ENCODE measurements around the gene CD52.
"Not testable (repeated sequence)": the region's sequence is repeated elsewhere in the genome, so short reads cannot be mapped to it uniquely, and the experiment has no call there.

CD52 gene

DNA sequence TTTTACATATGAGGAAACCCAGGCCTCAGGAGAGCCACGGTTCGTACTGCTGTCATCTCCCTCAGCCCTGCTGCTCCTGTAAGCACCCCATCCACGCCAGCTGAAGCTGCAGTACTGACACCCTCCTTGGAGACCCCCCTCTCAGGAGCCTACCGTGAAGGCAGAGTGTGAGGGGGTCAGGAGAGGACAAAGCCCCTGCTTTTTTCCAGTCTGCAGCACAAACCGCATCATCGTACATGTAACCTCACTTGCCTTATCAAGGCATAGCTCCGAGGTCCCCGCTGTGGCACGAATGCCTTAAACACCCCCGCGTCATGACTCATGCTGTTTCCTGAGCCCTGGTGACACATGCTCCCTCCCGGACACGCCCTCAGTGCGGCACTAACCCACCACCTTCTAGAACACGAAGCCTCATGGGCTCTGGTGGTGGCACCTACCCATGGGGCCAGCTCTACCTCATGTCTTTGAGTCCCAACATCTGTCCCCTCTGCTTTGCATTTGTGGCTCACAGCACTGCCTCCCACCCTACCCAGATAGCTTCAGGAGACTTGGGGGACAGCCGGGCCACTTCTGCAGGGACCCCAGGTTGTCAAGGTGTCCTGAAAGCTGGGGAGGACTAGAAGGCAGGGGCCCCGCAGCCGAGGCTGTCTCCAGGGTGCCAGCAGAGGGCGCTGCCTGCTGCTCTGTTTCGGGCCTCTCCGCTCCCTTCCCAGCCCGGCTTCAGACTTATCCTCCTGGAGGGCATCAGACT, 33.0 kb upstream of the CD52 start:
- DNase-seq (ENCODE audit: low read depth in 2 of 2), result peak; percentile 94 to 96

DNA sequence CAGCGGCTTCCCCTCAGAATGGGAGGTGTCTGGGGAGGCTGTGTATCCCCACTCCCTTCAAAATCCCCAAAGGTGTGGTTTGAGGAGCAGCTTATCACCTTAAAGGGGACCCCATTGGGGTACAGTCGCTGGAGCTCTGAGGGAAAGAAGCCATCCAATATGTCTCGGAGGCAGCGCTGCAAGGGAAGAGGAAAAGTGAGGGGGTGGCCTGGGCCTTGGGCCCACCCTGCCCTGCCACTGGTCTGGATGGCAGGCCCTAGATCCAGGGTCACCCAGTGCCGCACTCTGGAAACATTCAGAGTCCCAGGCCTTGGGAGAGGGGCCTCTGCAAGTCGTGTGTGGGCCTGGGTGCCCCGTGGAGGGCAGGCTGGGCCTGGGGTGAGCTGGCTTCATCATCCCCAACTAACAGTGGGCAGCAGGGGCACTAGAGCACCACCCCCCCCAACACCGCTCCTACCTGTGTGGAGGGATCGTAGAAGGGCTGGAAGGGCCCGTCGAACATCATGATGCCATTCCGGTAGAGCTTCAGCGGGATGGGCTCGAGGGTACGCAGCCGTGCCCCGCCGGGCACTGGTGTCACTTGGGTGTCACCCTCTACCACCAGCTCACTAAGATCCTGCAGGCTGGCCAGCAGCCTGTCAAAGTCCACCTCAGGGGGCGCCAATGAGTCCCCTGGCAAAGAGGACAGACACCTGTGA, 32.2 kb upstream of the CD52 start:
- DNase-seq (ENCODE audit: low read depth in 2 of 2), result peak in 1 of 2 donors; percentile 62

GRCh38 chr1:26286064-26286416, 31.7 kb upstream of the CD52 start:
- no peak for DNase-seq (ENCODE audit: low read depth in 2 of 2)

DNA sequence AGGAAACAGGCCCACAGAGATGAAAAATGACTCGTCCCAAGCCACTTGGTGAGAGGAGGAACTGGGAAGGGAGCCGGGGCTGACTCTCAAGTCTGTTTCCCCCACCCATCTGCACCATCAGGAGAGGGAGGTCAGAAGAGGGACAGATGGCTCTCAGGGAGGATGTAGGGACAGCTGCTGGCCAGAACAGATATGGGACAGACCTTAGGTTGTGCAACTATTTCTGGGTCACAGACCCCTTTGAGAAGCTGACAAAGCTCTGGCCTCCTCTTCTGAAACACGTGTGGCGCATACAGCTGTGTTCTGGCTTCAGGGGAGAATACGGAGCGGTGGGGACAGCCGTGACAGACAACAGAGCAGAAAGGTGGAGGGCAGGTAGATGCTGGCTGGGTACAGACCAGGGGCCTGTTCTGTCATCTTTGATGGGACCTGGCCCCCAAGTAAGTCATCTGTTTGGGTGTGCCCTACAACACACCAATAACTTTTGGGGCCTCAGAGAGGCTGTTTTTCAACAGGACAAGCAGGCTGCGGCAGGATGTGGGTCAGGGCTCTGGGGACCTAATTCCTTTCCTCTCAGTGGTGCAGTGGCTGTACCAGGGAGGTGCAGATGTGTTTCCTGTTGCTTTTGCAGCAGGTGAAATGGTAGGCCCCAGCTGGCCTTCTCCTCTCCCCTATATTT, 30.6 kb upstream of the CD52 start:
- peak in 1 of 2 donors; percentile 57 for DNase-seq (ENCODE audit: low read depth in 2 of 2)

DNA sequence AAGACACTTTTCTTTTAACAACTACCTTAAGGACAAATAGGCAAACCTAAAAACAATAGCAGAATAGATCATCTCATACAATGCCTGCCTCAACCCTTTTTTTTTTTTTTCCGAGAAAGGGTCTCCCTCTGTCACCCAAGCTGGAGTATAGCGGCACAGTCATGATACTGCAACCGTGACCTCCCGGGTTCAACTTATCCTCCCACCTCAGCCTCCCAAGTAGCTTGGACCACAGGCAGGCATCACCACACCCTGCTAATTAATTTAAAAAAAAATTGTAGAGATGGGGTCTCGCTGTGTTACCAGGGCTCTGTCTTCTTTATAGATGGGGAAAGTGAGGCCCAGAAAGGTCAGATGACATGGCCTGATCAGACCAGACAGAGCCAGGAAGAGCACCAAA, 29.9 kb upstream of the CD52 start:
- DNase-seq (ENCODE audit: low read depth in 2 of 2), result no peak

DNA sequence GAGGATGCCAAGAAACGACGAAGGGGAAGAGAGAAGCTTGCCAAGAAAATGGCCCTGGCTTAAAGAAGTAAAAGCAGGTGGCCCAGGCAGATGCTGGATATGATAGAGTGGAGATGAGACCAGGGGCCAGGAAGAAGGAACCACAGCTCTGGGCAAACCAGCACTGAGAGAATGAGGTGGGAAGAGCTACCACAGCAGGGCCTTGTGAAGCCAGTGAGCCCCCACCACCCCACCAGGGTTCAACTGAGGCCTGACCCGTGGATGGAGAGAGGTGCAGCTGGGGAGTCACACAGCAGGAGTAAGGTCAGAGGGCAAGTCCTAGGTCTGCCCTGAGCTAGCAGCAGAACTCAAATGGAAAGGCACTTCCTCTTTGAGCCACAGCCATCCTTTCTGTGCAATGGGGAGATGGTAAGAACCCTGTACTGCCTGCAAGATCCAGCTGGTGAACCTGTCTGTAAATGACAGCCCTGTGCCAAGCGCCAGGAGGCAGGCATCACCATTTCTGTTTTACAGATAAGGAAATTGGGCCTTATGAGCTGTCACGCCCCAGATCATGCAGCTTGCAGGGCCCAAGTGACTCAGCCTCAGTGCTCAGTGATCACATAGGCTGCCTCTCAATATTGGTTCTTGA, 29.3 kb upstream of the CD52 start:
- peak; percentile 62 to 73 for DNase-seq (ENCODE audit: low read depth in 2 of 2)

DNA sequence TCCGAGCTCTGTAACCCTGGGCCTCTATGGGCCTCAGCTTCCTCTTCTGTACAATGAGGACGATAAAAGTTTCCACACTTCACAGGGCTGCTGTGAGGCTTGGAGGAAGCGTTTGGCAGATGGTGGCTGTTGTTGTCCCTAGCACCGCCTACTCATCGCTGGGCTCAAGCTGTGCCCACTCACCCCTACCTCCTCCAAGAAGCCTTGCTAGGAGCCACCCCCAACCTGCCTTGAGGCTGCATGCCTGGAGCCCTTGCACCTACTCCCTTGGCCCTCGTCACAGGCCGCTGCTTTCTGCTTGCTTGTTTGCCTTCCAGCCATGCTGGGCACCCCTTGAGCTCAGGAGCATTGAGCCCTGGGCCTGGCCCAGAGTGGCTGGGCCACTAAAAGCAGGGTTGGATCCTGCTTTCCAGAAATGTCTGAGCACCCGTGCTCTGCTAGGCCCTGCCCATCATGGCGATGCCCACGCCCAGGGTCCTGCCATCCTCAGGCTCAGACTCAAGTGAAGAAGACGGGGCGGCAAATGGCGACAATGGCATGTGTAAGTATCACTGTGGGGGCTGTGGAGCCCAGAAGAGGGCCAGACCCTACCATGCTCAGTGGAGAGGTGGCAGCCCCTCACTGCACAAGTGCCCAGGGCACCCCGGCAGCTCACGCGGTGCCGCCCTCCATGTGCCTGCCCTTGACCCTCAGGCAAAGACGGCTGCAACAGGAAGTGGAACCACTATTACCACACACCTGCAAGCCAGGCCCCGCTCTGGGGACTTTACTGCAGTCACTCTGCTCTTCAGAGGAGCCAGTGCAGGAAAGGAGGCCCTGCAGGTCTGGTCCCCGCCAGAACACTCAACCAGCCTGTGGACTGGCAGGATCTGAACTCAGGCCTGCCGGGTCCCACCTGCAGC, 28.3 kb upstream of the CD52 start:
- no peak for DNase-seq (ENCODE audit: low read depth in 2 of 2)

DNA sequence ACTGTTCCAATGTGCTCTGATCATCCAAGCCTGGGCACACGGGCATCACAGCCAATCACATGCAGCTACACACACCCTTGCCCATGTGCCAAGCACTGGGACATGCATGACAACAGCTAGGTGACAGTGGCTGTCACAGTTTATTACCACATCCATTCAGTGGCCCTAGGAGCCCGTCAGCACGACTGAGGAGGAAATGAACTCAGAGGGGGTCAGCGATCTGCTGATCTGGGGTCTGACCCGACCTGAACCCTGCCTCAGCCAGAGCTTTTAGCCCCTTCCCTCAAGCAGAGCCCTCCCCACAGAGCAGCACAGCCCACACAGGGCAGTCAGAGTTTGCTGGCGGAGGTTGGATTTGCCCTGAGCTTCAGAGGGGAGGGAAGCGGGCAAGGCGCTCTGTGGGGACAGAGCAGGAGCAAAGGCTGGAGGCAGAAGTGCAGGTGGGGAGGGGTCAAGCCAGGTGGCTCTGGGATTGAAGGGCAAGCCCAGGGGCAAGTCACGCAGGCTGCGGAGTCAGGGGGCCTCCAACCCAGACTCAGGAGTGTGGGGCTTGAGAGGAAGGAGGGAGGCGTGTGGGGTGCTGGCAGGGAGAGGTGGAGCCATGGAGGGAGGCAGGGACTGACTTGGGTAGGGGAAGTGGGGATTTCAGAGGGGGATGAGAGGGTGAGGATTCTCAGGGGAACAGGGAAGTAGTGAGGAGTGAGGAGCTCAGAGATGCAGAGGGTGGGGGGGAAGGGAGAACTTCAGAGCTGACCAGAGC, 27.5 kb upstream of the CD52 start:
- DNase-seq (ENCODE audit: low read depth in 2 of 2), result no peak

- no peak for DNase-seq (ENCODE audit: low read depth in 2 of 2)
Measured at GRCh38 chr1:26290882-26291261, 26.9 kb upstream of the CD52 start.

DNA sequence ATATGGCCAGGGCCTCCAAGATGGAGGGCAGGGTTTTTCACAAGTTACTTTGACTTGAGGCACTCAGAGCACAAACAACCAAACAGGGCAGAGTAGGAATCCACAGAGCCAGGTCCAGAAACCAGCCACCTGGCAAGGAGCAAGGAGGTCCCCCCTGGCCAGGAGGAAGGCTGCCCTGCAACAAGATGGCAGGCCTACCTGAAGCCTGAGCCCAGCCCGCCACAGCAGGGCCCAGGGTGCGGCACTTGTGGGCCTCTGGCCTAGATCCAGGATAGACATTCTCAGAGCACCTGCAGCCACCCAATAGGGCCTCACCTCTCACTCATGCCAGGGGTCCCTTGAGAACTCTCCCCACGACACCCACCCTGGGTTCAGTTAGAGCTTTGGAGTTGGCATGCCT, 26.3 kb upstream of the CD52 start:
- no peak for DNase-seq (ENCODE audit: low read depth in 2 of 2)

DNA sequence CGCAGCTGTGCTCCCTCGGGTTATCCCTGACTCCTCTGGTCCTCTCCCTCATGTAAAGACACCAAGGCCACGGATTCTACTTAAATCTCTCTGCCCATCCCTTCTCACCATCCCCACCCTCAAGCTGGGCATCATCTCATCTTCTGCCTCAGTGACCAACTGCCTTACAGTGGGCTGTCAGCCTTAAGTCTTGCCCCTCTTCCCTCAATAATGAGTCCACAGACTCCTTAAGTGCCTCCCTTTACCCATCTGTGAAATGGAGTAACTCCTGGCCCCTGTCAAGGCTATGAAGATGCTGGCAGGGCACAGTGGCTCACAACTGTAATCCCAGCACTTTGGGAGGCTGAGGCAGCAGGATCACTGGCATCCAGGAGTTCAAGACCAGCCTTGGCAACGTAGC, 25.8 kb upstream of the CD52 start:
- DNase-seq (ENCODE audit: low read depth in 2 of 2), result no peak

GRCh38 chr1:26292735-26293134, 25.0 kb upstream of the CD52 start:
- not testable (repeated sequence) for DNase-seq (ENCODE audit: low read depth in 2 of 2)

DNA sequence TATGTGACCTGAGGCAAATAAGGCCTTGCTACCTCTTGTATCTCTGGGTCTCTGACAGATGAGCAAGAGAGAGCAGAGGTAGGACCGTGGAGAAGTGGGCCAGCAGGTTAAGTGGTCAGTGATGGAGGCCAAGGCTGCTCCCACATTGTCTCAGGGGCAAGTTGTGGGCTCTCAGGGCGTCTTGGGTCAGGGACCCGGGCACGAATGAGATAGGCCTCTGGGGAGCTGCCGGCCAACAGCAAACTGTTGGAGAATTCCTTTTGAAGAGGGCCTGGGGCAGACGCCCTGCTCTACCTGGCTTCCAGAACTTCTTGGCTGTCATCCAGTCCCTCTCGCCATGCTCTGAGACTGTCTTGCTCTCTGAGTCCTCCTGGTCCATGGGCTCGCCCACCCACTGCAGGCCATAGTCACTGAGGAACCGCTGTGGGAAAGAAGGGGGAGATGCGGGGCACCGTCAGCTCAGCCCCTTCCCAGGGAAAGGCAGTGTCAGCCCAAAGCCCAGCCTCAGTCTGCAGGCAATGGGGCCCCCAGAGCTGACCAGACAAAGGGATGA, 23.8 kb upstream of the CD52 start:
- no peak for DNase-seq (ENCODE audit: low read depth in 2 of 2)

DNA sequence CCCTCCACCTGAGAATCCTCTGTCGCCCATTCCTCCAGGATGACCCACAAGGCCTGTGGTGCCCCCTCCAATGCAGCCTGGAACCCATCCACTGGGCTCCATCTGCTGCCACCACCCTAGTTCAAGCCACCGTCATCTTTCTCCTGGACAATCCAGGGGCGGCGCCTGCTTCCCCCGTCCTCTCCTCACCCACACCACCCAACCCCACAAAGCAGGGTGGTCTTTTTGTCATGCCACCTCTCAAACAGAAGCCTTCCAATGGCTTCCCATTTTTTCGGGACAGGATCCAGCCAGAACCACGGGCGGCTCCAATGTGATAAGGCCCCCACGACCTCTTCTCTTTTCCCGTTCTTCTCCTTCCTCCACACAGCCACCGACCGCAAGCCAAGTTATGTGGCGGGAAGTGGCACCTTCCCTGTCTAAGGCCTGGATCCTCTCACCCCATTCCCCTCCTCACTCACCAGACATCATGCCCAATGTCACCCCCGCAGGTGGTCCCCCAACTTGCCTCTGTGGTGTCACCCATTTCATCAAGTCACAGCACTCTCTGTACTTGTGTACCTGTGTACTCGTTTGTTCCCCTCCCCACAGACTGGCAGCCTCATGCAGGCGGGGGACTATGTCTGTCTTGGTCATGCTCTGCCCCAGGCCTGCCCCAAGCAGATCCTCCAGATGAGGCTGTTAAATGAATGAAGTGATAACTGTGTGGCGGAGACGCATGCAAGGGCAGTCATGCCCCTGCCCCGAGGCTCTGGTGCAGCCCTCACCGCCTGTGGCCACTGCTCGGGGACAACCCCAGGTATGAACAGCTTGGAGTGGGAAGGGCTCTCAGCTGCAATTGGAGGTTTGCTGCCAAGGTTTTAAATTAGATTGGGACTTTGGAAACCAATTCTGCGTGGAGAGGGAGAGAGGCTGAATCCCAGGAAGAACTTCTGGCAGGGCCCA, 22.3 kb upstream of the CD52 start:
- no peak for DNase-seq (ENCODE audit: low read depth in 2 of 2)

DNA sequence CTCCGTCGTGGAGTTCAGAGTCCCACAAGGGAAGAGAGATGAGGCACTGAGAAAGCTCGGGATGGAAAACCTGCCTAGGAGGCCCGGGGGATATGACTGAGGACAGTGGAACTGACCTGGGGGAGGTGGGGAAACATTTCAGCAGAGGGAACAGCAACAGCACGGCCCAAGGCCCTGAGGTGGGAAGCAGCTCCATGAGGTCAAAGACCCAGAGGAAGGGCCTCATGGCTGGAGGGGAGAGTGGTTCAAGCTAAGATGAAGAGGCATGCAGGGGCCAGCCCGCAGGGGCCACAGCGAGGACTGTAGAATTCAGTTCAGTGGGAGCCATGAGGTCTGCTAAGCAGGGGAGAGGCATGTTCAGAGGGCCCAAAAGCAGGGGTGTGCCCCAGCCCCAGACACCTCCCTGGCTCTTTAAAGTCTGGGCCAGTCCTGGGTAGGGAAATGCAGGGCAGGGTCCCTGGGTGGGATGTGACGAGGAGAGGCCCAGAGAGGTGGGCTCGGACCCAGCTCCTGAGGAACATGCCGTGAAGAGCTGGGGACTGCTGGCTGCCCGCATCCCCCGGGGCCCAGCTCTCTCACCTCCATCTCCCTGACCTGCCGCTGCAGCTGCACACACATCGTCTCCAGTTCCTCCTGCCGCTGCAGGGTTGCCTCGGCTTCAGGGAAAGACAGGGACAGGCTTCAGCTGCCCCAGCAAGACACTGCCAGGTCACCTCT, 21.3 kb upstream of the CD52 start:
- no peak for DNase-seq (ENCODE audit: low read depth in 2 of 2)

- DNase-seq (ENCODE audit: low read depth in 2 of 2), result no peak
Measured at GRCh38 chr1:26297057-26297790, 20.5 kb upstream of the CD52 start.

DNA sequence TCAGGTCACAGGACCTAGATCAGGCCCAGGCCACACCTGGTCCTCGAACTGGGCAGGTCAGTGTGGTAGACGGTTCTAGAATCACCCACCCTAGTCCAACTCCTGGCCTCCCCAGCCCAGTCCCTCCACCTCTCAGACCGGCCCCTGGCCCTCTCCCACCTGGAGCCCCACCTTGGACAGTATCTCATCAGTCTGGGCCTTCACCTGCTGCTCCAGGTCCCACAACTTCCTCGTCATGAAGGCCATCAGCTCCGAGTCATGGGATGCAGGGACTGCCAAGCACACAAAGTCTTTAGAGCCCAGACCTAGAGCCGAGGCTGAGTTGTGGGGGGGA, 20.0 kb upstream of the CD52 start:
- DNase-seq (ENCODE audit: low read depth in 2 of 2), result no peak
